Activated CD8-positive, alpha-beta T cell treated with anti-CD3 and anti-CD28 coated beads for 36 hours (primary cell): ENCODE data around the gene CCDC12. TPM values are rescaled to one million over a fixed set of nuclear protein-coding genes. Genes with fewer than 3 reads are reported as not detected.

Experiments
- ATAC-seq: fragments of 200-7000 bp; cut with Tn5 transposase; one replicate; pipeline ENCODE4 v1.10.0; 2021; ENCODE audit warnings: mild to moderate bottlenecking, moderate library complexity
- CTCF ChIA-PET: fragments of 350-600 bp; sonication (Branson Sonifier 250); formaldehyde crosslinking; loops from one replicate; lab custom pipeline; 2021; ENCODE audit warnings: antibody characterized with exemption; lab: Charles Lee
- POLR2A ChIA-PET: fragments of 350-600 bp; sonication (Branson Sonifier 250); formaldehyde crosslinking; loops from one replicate; lab custom pipeline; 2021; ENCODE audit warnings: antibody characterized with exemption; lab: Charles Lee
- DNase-seq: peaks from one replicate; pipeline ENCODE4 v3.0.0-alpha.2; 2020
- H3K27ac Mint-ChIP-seq: one replicate; pipeline ENCODE4 v1.8.0; 2021; ENCODE audit warnings: mild to moderate bottlenecking, mixed read lengths
- H3K27me3 Mint-ChIP-seq: one replicate; pipeline ENCODE4 v1.8.0; 2021; ENCODE audit warnings: mixed read lengths
- H3K36me3 Mint-ChIP-seq: one replicate; pipeline ENCODE4 v1.8.0; 2021; ENCODE audit warnings: low read depth, mixed read lengths
- H3K4me1 Mint-ChIP-seq: one replicate; pipeline ENCODE4 v1.8.0; 2021; ENCODE audit warnings: low read depth, mixed read lengths
- H3K4me3 Mint-ChIP-seq: one replicate; pipeline ENCODE4 v1.8.0; 2021; ENCODE audit warnings: mild to moderate bottlenecking, moderate library complexity, mixed read lengths
- H3K9me3 Mint-ChIP-seq: one replicate; pipeline ENCODE4 v1.8.0; 2021; ENCODE audit warnings: mixed read lengths
- intact Hi-C: fragments of 100-400 bp; cut with micrococcal nuclease; formaldehyde crosslinking; loops from one replicate; pipeline ENCODE4 v1.10.0; 2022
- total RNA-seq, 2 experiments: library from RNA; stranded (reverse); gene quantifications; one replicate each; pipeline ENCODE4 v1.2.3, GENCODE V29; 2021
- TF ChIP-seq, protein P1 (sequence below): fragments of 200-600 bp; IDR thresholded peaks from one replicate; pipeline ENCODE4 v1.8.0; 2022; ENCODE audit warnings: antibody characterized with exemption, mild to moderate bottlenecking

Gene CCDC12
- total RNA-seq, 2 experiments from 2014 or later = 51.2 to 51.6 TPM

DNA sequence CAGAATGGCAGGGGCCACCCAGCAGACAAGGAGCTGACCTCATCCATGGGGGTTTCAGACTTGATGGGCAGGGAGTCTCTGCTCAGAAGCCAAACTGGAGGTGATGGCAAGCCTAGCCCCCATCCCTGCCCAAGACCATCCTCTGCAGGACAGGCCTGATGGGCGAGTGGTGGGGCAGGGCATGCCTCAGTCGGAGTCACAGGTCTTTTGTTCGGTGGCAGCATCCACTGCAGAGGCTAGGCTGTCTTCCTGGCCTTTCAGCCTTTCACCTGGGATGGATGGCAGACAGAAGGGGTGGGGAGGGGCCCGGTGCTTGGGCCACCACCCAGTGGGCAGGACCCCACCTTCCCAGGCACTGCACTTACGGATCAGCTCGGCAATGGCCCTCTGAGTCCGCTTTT is 54.7 kb downstream of the CCDC12 start:
- ATAC-seq (no peak), DNase-seq (no peak)
- TF ChIP-seq, protein P1, sequence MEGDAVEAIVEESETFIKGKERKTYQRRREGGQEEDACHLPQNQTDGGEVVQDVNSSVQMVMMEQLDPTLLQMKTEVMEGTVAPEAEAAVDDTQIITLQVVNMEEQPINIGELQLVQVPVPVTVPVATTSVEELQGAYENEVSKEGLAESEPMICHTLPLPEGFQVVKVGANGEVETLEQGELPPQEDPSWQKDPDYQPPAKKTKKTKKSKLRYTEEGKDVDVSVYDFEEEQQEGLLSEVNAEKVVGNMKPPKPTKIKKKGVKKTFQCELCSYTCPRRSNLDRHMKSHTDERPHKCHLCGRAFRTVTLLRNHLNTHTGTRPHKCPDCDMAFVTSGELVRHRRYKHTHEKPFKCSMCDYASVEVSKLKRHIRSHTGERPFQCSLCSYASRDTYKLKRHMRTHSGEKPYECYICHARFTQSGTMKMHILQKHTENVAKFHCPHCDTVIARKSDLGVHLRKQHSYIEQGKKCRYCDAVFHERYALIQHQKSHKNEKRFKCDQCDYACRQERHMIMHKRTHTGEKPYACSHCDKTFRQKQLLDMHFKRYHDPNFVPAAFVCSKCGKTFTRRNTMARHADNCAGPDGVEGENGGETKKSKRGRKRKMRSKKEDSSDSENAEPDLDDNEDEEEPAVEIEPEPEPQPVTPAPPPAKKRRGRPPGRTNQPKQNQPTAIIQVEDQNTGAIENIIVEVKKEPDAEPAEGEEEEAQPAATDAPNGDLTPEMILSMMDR = no peak
- ChIA-PET CTCF (interaction anchor here (1.6 kb wide), 1 partner anchor 8 kb away, joined by 5 read pairs; no protein-coding TSS in a partner anchor), POLR2A (interaction anchor here (0.6 to 2.5 kb wide), 4 partner anchors 14 to 361 kb away, joined by 3 to 6 read pairs (median 4); partner anchors contain the start of genes KIF9 and KLHL18)
- intact Hi-C loops = loop anchor here (5.0 kb wide), 1 partner anchor 75 kb away; no protein-coding TSS in a partner anchor
- Mint-ChIP-seq H3K9me3 (peaks cover 3% of the 10 kb centered on the region), H3K36me3 (peaks cover 61% of the 10 kb centered on the region), H3K27me3 (no peaks in the 10 kb centered on the region), H3K4me1 (peaks cover 9% of the 10 kb centered on the region), H3K4me3 (no peak overlapping the region), H3K27ac (no peak overlapping the region)

GRCh38 chr3:46921041-46921440 is 55.5 kb downstream of the CCDC12 start:
- DNase-seq = no peak
- TF ChIP-seq, protein P1 = no peak
- peaks cover 3% of the 10 kb centered on the region for H3K9me3 Mint-ChIP-seq
- no peak overlapping the region for H3K27ac Mint-ChIP-seq
- no peaks in the 10 kb centered on the region for H3K27me3 Mint-ChIP-seq
- H3K36me3 Mint-ChIP-seq = peaks cover 67% of the 10 kb centered on the region
- peaks cover 10% of the 10 kb centered on the region for H3K4me1 Mint-ChIP-seq
- no peak overlapping the region for H3K4me3 Mint-ChIP-seq
- intact Hi-C loops = loop anchor here (5.0 kb wide), 1 partner anchor 76 kb away; no protein-coding TSS in a partner anchor
- CTCF ChIA-PET = interaction anchor here (1.8 kb wide), 1 partner anchor 77 kb away, joined by 9 read pairs; no protein-coding TSS in a partner anchor
- ATAC-seq = no peak
- POLR2A ChIA-PET = interaction anchor here (1.0 to 2.2 kb wide), 5 partner anchors 10 to 89 kb away, joined by 3 to 8 read pairs (median 3); no protein-coding TSS in a partner anchor

DNA sequence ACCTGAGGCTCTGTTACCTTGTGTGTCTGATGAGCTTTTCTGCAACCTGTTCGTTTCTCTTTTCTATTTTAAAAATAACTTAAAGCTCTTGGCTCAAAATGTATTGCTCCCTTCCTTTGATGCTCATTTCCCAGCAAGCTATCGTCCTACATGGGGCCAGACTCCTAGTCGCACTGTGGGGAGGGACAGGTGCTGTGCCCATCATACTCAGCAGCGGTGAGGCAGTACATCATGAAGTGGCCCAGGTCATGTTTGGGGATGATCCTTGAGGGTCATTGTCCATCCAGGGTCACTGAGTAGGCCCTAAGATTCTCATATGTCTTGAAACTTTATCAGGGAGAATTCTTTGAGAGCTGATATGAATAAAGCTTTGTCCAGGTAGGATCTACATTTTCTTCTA is 57.9 kb downstream of the CCDC12 start:
- Mint-ChIP-seq H3K9me3 (peaks cover 3% of the 10 kb centered on the region), H3K4me3 (no peak overlapping the region), H3K4me1 (peaks cover 23% of the 10 kb centered on the region), H3K27me3 (no peaks in the 10 kb centered on the region), H3K36me3 (peaks cover 68% of the 10 kb centered on the region), H3K27ac (no peak overlapping the region)
- DNase-seq = no peak
- ChIA-PET POLR2A (interaction anchor here (0.8 kb wide), 1 partner anchor 9 kb away, joined by 3 read pairs; no protein-coding TSS in a partner anchor), CTCF (interaction anchor here (0.7 to 2.7 kb wide), 4 partner anchors 9 to 69 kb away, joined by 3 to 12 read pairs (median 4); no protein-coding TSS in a partner anchor)
- intact Hi-C loops = no loop called here
- ATAC-seq = no peak
- TF ChIP-seq, protein P1 = no peak

DNA sequence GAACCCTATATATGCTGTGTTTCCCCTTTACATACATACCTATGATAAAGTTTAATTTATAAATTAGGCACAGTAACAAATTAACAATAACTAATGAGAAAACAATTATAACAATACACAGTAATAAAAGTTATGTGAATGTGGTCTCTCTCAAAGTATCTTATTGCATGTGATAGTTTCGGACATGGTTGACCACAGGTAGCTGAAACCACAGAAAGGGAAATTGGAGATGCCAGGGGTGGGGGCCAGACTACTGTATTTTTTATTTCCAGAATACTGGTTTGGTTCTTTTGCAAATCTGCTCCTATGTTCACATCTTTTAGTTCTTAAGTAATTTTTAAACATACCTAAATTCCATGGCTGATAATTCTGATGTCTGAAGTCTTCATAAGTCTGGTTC is 58.3 kb downstream of the CCDC12 start:
- no peaks in the 10 kb centered on the region for H3K27me3 Mint-ChIP-seq
- DNase-seq (no peak), ATAC-seq (no peak)
- peaks cover 64% of the 10 kb centered on the region for H3K36me3 Mint-ChIP-seq
- ChIA-PET CTCF (interaction anchor here (0.7 to 2.7 kb wide), 4 partner anchors 9 to 69 kb away, joined by 3 to 12 read pairs (median 4); no protein-coding TSS in a partner anchor), POLR2A (interaction anchor here (0.8 kb wide), 1 partner anchor 8 kb away, joined by 3 read pairs; no protein-coding TSS in a partner anchor)
- peaks cover 3% of the 10 kb centered on the region for H3K9me3 Mint-ChIP-seq
- H3K4me1 Mint-ChIP-seq = peaks cover 27% of the 10 kb centered on the region
- H3K4me3 Mint-ChIP-seq = no peak overlapping the region
- intact Hi-C loops = no loop called here
- H3K27ac Mint-ChIP-seq = no peak overlapping the region
- TF ChIP-seq, protein P1 = no peak

DNA sequence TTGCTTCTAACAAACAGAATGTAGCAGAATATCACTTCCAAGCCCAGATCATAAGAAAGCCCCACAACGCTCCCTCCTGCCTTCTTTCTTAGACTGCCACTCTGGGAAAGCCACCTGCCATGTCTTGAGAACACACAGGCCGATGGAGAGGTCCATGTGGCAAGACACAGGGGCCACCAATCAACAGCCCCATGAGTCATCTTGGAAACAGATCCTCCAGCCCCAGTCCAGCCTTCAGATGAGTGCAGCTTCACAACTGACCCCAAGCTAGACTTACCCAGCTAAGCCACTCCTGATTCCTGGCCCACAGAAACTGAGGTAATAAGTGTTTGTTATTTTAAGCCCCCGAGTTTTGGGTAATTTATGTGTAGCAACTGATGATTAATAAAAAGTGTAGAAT is 59.3 kb downstream of the CCDC12 start:
- intact Hi-C loops = no loop called here
- ATAC-seq = no peak
- no peak for DNase-seq
- ChIA-PET POLR2A (no interaction called here), CTCF (no interaction called here)
- H3K36me3 Mint-ChIP-seq = peaks cover 58% of the 10 kb centered on the region
- TF ChIP-seq, protein P1 = no peak
- H3K27ac Mint-ChIP-seq = no peak overlapping the region
- H3K4me1 Mint-ChIP-seq = peaks cover 27% of the 10 kb centered on the region
- H3K27me3 Mint-ChIP-seq = no peaks in the 10 kb centered on the region
- H3K9me3 Mint-ChIP-seq = peaks cover 3% of the 10 kb centered on the region
- H3K4me3 Mint-ChIP-seq = no peak overlapping the region
